NCI-H526 treated with DMSO at 0.1 percent for 48 hours (cell line): ENCODE measurements around the gene LRTM2.

Experiments
- DNase-seq: peaks from one replicate; lab custom pipeline; 2025; lab: John Stamatoyannopoulos, UW

Gene LRTM2

DNA sequence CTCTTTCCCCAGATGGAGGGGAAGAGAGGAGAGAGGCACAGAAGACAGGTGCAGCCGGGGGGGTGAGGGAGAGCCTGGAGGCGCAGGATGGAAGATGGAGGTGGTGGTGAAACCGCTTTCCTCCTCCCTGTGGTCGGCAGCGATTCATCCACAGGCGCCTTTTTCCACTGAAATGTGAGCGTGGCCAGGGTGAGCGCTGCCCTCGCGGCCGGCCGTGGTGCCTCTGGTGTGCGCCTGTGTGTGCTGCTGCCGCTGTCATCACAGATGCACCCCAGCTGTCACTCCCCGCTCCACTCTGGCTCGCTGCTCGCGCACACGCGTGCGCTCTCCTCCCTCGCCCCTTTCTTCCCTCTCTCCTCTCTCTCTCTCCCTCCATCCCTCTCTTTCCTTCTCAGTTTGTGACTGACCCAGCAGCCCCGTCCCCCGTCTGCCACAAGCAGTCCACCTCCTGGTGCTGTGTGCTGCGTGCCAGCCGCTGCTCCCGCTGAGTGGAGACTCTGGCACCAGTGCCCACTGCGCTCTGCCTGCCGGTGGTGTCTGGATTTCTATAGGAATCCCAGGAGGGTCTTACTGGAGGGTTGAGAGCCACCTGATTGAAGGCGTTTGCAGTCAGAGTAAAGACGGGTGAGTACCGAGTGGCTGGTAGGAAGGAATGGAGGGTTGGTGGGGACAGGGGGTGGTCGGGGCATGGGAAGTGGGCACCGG, at the start of gene LRTM2:
LRTM2 (plus strand) TSS at position 375 of the 705 bp plus-strand sequence. CDS start 7,584 bp downstream, outside the sequence.
- no peak for DNase-seq

DNA sequence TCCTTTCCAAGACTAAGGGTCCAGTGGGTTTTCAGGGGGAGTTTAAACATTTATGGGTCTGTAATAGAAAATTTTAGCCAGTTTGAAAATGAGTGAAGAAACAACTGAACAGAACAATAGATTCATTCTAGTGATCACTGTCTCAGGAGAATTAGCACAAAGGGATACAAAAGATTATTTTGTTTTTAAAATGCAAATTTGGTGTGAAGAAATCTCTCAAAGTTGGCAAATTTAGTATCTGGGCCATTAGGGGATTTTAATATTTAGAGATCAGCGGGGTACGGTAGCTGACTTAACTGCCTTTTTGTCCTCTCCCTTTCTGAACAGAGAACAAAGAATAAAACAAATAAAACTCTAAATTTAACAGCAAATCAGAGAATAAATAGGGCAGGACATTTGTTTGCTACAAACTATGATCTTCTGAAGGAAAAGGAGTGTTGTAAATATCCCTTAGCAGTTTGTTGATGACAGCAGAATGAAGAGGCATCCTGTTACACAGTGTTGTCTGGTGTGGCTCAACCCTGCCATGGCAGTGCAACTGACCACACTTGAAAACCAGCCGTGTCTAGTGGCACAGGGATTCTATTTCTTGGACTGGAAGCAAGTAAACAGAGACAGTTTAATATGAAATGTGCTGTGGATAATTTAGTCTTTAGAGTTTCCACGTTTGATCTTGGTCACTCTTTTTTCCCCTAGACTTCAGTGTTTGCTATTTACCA, 46.3 kb upstream of the LRTM2 start:
- DNase-seq: no peak

DNA sequence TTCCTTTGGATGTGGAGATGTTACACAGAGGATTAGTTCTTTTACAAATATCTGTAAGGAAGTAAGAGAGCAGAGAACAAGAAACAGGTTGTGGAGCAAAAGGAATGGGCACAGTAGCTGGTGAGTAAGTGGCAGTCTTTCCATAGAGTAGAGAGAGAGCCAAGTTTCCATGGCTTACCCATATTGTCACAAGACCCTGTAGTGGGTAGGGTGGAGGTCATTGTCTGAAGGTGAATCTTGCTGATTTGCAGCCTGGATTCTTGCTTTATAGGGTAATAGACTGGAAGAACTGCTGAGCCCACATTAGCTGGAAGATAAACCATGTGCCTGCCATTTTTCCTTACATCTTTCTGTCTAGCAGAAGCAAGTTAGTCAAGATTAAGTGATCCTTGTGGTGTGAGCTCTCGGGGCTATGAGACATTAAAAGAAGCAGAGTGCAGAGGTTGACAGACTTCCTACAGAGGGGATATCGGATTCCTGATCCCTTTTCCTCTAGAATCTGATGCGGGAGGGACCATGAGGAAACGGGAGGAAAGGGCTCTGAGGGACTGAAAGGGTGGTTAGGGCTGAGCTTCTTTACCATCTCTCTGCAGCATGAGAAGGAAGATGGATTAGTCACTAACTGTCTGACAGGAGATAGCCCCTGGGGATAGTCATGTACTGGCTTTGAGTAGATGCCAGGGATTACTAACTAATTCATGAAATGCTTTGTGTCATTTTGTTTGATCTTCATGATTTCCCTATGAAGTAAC, 44.0 kb upstream of the LRTM2 start:
- DNase-seq: no peak

DNA sequence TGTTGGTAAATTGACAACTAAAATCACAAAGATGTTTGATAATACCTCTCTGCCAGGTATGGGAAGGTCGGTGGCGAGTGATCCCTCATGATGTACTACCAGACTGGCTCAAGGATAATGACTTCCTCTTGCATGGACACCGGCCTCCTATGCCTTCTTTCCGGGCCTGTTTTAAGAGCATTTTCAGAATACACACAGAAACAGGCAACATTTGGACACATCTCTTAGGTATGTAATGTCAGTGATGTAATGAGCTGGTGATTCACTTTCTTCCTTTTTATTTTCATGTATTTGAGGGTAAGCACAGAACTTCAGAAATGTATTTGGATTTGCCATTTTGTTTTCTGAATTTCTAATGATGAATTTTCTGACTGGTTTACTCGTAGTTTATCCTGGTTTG, 42.6 kb upstream of the LRTM2 start:
- no peak for DNase-seq

DNA sequence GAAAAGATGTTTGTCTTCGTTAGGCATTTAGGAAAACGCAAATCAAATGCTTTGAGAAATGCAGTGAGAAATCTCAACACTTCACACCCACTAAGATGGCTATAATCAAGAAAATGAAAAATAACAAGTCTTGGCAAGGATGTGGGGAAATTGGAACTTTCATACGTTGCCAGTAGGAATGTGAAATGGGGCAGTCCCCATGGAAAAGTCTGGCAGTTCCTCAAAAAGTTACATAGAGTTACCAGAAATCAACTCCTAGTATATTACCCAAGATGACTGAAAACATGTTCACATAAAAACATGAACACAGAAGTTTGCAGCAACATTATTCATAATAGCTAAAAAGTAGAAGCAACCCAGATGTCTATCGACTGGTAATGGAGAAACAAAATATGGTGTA, 41.5 kb upstream of the LRTM2 start:
- DNase-seq: no peak

DNA sequence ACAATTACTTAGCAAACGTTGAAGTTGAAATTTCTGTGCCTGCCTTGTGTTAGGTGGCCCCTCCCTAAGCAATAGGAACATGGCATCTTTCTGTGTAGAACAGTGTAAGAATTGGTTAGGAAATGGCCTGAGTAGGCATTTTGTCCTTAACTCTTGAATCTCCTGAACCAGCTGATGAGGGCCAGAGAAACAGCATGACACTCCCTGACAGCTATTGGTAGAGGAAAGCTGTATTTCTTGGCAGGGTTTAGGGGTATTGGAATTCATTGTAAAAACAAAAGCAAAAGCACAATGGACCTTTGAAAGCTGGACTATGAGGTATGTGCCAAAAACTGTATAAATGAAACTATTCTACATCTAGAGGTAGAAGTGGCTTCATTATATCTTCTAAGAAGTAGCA, 40.6 kb upstream of the LRTM2 start:
- DNase-seq: no peak

DNA sequence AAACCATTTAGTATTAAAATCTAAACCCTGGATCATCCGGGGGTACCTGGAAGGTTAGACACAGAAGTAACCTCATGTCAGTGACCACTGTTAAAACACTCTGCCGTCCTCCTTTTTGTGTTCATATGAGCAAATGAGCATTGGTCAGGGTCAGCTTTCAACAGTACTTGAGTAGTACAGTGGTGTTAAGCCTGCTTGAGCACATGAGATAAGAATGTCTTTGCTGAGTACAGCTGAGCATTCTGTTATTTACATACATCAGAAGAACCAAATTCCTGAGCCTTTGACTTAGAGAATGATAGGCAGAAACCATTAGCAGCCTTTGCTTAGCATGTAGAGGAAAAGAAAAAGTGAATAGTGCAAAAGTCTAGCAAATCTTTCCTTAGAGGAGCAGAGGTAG, 38.6 kb upstream of the LRTM2 start:
- DNase-seq: no peak

DNA sequence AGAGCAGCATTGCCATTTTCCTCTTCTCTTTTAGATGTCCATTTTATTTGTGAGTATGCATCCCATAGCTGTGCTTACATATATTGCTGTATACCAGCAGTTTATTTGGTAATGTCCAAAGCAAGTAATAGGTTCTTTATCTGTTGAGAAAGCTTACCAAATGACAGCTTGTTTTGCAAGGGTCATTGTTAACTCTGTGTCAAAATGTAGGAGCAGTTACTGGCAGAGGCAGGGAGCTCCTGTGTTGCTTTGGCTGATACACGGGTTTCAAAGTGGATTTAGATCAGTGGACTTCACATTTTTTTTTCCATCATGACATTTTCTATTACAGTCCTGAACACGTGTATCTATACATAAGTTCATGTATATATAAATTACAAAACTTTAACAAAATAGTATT, 38.1 kb upstream of the LRTM2 start:
- DNase-seq: no peak

DNA sequence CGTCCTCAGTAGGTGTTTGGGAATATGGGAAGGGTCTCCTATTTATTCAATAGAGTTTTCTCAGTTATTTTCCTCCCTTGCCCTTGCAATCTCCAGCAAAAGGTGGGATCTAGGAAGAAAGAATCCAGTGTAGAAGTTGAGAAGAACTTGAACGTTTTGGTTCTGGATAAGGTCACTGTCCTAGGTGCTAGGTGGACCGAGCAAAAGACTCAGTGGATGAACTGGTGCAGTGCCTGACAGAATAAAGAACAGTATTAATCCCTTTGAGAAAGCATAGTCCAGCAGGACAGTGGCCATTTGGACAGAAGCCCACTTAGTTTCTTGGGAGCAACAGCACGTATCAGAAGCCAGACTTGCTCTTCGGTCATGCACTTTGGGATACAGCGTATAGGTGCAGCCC, 32.7 kb upstream of the LRTM2 start:
- DNase-seq: no peak

DNA sequence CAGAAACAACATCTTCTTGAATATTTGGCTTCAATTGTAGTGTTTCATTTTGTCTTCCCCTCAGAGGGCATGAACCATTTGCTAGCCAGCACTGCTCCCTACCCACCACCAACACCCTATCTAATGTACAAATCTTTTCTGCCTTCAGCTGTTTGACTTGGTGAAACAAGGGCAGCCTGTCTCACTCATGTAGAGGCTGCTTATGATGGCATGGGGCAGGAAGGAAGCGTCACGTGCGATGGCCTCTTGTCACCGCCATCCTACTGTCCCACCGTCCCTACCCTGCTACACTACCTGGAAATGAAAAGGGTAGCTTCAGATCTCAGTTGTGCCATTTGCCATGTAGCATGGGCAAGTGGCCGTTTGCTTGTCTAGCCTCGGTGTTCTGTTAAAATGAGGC, 29.9 kb upstream of the LRTM2 start:
- DNase-seq: no peak

DNA sequence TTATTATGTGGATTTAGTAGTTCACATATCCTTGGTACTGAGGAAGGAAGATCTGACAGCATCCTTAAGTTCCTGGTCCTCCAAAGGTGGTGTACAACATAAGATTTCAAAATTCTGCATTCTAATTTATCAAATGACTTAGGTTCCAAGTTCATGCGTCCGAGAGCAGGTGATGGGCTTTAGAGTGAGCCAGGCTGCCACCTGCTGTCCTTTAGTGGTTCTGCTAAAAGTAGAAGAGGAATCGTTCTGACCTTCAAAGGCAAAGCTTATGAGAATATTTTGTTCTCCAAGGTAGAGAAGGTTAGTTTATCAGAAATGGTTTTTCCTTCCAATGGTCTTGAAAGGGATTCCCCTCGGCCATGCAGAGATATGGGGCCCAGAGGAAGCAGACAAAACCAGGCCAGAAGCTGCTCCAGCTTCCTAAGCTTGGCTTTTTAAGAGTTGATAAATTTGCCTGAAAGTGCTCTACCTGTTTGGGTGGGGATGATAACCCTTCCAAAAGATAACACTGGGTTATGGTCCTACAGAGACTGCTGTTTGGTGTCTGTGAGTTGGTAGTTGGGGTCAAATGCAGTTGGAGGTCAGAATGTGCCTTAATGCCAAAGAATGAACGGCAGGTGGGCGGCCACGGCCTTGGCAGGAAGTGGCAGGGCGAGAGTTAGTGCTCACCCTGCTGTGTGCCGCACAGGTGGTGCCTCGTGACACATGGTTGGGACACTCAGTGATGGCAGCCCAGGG, 29.1 kb upstream of the LRTM2 start:
- peak; percentile 9 for DNase-seq

DNA sequence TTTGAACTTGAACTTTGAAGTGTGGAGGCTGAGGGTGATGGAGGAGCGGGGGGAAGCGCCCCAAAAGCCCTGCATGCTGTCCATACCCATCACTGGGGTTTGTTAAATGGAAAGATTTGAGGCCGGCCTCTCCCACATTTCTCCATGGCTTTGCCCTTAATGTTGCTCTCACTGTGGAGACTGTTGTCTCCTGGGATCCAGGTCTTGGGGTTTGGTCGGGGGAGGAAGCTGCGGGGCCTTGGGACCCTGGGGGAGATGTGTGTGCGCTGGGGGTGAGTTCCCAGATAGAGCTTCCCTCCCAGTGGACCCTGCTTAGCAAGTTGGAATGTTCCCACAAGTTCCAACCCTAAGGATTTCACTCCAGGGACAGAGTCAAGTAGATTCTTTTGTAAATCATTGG, 28.0 kb upstream of the LRTM2 start:
- no peak for DNase-seq

DNA sequence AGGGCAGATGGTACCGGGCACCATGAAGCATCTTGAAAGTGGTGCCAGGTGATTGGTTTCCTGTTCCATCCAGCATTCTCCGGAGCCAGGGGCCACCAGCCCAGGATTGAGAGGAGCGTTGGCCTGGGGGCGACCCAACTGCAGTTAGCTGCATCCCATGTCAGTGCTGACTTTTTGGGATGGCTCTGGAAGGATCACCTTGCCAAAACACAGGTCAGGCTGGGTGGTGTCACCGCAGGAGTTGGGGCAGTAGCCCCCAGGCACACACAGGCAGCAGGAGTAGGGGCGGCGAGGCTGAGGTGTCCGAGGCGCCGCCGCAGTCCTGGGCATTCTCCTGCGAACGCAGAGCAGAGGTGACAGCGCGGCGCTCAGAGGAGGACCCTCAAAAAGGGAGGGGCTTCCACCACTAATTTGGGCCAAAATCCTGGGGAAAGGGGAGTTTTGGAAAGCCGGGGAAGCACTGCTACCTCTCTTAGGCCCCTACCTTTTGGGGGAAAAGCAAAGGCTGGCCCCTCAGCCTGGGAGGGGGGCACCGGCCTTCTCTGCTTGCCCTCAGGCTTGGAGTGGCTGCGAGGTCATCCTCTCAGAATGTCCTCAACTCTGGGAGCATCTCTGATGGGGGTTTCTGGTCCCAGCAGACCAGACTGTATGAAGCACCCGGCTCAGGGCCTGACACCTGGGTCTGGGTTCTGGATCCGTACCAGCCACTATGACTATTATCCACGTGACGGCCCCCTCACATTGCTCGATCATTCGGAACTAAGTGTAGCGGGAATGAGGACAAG, 26.7 kb upstream of the LRTM2 start:
- no peak for DNase-seq

DNA sequence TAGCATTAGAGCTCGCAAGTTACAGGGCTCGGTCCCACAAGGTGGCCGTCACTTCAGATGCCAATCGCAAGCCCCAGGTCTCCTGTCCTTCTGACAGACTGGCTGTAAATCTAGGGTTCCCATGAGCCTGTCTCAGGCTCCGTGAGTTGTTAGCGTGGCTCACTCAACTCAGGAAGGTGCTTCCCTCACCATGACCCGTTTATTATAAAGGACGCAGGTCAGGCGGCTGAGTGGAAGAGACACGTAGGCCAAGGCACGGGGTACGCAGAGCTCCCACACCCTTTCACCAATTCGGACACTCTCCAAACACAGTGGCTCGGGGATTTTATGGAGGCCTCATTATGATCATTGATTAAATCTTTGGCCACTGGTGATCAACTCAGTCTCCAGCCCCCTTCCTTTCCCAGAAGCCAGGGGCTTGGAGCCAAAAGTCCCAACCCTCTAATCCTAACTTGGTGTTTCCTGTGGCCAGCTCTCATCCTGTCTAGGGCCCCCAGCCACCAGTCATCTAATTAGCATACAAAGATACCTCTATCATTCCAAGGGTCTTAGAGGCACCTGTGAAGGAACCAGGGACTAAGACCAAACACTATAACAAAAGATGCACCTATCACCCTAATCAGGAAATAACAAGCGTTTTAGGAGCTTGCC, 25.8 kb upstream of the LRTM2 start:
- no peak for DNase-seq

DNA sequence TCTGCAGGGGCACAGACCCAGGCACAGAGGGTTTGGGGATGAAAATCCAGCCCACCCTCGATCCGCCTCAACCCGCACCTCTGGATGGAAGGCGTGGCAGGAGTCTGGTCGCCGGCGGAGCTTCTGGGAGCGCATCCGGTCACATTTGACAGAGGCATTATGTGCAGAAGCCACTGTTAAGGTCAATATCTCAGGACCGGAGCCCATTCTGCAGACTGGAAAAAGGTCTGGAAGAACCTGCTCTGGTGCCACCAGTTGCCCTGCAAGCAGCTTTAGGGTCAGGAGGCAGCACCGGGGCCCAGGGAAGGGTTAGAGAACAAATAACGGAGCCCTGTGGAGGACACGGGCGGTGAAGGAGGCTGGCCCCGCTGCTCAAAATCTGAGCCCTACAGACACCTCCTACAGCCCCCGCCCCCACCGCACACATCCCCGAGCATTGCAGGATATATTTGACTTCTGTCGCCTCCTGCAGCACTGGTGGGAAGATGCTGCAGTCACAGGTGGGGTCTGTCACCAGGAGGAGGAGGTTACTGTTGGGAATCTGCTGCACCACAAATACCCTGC, 25.1 kb upstream of the LRTM2 start:
- DNase-seq: no peak

DNA sequence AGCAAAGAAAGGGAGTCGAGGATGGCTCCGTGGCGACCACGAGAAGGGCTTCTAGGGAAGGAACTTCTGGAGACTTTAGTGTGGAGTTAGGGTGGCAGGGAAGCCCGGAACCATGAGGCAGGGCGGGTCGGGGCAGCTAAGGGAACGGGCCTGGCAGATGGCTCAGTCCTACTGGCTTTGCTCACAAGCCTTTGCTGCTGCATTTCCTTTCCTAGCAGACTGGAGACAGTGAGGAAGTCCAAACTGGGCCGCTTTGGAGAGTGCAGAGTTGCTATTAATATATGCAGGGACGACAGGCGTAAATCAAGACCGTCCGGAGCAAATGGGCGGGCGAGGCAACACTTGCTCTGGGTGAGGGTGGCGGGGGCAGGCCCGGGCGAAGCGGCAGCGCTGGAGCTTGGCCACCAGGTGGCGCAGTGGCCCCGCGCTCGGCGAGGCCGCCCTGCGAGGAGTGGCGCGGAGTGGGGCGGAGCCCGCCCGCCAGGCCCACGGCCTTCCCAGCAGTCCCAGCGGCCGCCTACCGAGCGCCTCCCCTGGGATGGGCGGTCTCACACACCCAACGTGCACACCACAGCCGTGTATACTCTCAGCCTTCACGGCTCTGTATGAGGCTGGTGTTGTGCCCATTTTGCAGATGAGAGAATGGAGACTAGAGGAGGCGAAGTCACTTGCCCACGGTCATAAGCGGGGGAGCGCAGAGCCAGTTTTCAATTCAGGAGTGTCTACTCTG, 24.4 kb upstream of the LRTM2 start:
- DNase-seq: peak; percentile 70

DNA sequence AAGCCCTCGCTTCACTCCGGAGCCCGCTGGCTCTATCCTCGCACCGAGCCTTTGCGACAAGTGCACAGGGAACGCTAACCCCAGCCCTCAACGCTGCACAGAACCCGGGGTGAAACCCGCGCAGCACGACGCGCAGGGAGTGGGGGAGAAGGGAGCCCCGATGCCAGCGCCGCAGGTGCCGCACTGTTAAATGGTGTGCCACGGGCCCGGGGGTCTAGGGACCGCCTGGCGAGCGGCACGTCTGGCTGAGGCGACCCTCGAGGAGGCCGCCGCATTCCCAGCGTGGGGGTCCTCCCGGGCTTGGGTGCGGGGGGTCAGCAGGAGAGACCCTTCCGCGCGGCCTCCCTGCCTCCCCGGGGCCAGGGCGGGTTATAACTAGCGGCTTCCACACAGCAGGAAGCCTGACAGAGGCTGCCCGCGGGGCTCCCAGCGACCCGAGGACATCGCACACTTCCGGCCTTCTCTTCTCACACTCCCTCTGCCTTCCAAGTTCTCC, 23.8 kb upstream of the LRTM2 start:
- DNase-seq: no peak

DNA sequence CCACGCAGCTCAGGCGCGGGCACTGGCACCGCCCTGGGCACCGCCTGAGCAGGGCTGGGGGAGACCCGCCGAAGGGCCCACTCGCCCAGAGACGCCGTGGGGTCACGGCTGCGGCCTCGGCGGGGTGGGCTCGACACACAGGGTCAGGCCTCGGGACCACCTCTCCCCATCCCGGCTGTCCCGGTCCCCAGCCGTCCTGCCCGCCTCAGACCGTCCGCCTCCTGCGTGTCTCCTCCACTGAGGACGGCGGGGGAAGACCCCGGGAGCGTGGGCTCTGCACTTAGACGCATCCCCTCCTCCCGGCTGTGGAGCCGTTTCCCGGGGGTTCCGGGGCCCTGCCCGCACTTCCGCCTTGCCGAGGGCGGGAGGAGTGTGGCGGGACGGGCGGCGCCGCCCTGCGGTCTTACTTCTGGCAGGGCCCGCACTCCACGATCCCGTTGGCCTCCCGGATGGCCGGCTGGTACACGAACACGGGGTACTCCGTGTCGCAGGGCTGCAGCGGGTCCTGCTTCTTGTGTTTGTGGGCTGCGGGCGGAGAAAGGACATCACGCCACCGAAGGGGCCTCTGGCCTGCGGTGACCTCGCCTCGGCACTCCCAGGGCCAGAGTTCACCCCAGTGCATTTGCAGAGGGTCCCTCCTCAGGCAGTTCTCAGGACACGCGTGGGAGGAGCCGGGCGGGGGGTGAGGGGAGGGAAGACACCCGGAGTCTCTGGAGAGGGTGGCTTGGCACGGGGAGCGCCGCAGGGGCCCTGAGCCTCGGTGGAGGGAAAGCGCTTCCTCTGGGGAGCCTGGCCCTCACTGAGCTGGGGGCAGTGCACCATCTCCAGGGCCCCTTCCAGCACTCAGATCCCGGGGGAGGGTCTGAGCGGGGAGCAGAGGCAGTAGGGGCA, 23.1 kb upstream of the LRTM2 start:
- DNase-seq: no peak
